DND-41 (cell line): ENCODE data around the gene CNKSR2.

ENCODE experiments used
- CTCF ChIP-seq: IDR thresholded peaks from 2 replicates; pipeline ENCODE4 v1.5.1; 2012; ENCODE audit warnings: borderline replicate concordance, low read length, moderate library complexity, mild to moderate bottlenecking; ENCODE audit not compliant: poor library complexity, severe bottlenecking; ENCODE audit errors: extremely low read depth
- EZH2 ChIP-seq: IDR thresholded peaks from 3 replicates; pipeline ENCODE4 v1.6.1; 2012; ENCODE audit warnings: borderline replicate concordance, low read depth, mild to moderate bottlenecking, moderate library complexity, low read length, inconsistent platforms; ENCODE audit not compliant: severe bottlenecking

GRCh38 chrX:21678048-21678612 lies 303.9 kb downstream of the CNKSR2 start:
- TF ChIP-seq CTCF: no peak
- no peak for TF ChIP-seq EZH2
